HuH-7.5 (cell line): ENCODE measurements around the gene SSBP3.
"Not testable (repeated sequence)": the region's sequence is repeated elsewhere in the genome, so short reads cannot be mapped to it uniquely, and the experiment has no call there.

ENCODE experiments used
- DNase-seq: peaks from one replicate; pipeline ENCODE4 v3.0.0; 2011; ENCODE audit warnings: low spot score

The SSBP3 gene

GRCh38 chr1:54241364-54241763, 164.8 kb downstream of the SSBP3 start:
- DNase-seq = no peak

DNA sequence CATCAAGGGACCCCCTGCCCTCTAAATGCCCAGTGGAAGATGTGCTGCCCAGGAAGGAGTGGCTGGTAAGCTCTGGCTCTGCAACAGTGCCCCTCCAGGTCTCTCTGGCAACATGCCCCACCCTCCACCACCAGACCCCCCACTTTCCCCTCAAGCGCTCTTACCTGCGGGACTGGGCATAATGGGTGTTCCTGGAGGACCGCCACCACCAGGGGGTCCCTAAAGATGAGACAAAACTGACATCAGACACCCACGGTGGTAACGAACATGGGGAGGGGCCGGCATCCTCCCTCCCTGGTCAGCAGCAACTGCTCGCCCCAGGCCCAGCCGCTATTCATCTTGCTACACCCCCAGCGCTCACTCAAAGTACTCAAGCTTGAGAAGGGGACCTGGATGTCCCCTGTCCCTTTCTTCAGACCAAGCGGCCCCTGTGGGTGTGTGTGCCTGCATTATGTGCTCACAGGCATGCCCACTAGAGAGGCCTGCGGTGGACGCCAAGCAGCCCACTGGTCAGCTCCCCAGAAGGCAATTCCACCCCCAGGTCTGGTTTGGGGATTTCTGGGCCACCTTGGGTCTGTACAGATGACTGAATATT, 165.4 kb downstream of the SSBP3 start:
- DNase-seq = no peak

GRCh38 chr1:54239631-54240031, 166.6 kb downstream of the SSBP3 start:
- DNase-seq = no peak

- DNase-seq = no peak
Observed at GRCh38 chr1:54239035-54239383, 167.2 kb downstream of the SSBP3 start.

DNA sequence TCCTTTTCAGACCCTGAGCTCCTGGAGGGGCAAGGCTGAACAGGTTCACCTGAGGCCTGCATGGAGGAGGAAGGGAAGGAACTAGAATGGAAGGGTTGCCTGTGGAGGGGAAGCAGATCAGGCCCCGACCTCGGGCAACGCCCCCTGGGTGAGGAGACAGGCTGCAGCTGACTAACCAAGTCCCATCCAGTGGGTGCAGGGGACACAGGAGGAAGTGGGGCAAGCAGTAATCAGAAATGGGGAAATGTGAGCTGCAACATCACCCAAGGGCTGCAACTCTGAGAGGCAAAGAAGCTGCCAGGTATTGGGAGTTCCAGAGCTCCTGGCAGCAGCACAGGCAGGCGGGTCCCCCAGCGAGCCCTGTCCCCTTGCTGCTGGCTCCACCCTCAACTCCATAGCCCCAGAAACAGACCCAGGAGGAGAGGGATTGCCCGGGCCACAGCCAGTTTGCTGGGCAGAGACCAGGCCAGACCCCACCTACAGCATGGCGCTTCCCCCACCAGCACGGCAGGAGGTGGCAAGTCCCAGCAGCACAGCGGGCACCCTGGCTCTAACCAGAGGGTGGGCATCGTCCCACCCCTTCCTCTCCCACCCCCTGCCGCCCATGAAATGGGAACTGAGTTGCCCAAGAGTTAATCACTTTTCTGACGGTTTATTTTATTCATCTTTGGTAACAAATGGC, 167.7 kb downstream of the SSBP3 start:
- DNase-seq = no peak

- no peak for DNase-seq
Observed at GRCh38 chr1:54237586-54237985, 168.6 kb downstream of the SSBP3 start.

- DNase-seq = no peak
Observed at GRCh38 chr1:54234284-54234683, 171.9 kb downstream of the SSBP3 start.

- DNase-seq = not testable (repeated sequence)
Observed at GRCh38 chr1:54233196-54233595, 173.0 kb downstream of the SSBP3 start.

GRCh38 chr1:54230507-54231339, 175.5 kb downstream of the SSBP3 start:
- no peak for DNase-seq

GRCh38 chr1:54229281-54229891, 176.8 kb downstream of the SSBP3 start:
- no peak for DNase-seq

DNA sequence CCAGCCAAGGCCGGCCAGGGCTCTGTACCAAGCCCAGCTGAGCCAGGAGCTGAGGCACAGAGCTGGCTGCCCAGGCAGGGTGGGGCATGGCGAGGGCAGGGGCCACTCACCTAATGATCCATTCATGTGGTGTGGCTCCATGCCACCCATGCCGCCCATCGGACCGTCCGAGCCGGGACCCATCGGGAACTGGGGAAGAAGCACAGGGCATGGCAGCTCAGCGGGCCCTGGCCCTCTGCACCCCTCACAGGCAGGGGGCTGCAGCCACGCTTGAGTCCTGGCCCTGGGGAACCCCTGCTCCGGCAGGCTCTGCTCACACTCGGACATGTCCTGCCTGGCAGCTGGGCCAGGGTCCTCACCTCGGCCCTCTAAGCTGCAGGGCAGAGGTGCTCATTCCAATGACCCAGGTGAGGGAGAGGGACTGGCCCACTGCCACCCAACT, 177.5 kb downstream of the SSBP3 start:
- DNase-seq = no peak

DNA sequence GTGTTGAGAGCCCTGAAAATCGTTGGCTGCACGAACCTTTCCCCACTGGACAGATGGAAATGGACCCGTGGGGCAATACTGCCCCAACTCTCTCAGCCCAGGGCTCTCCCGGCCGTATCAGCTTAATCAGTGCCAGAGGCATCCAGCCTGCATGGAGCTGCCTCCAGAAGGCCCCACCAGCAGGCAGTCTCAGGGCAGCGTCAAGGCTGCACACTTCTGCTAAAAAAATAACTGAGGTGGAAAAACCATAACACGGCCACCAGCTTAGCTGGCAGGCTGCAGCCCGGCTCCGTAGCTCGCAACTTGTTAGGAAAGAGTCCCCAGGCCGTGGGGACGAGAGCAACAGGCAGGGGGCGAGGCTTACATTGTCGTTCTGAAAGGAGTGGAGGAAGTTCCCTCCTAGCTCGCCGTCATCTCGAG, 178.3 kb downstream of the SSBP3 start:
- DNase-seq = no peak

GRCh38 chr1:54227091-54227602, 179.0 kb downstream of the SSBP3 start:
- no peak for DNase-seq

GRCh38 chr1:54225986-54226559, 180.1 kb downstream of the SSBP3 start:
- DNase-seq = no peak

GRCh38 chr1:54225378-54225777, 180.8 kb downstream of the SSBP3 start:
- DNase-seq = no peak

GRCh38 chr1:54224233-54224632, 182.0 kb downstream of the SSBP3 start:
- no peak for DNase-seq

DNA sequence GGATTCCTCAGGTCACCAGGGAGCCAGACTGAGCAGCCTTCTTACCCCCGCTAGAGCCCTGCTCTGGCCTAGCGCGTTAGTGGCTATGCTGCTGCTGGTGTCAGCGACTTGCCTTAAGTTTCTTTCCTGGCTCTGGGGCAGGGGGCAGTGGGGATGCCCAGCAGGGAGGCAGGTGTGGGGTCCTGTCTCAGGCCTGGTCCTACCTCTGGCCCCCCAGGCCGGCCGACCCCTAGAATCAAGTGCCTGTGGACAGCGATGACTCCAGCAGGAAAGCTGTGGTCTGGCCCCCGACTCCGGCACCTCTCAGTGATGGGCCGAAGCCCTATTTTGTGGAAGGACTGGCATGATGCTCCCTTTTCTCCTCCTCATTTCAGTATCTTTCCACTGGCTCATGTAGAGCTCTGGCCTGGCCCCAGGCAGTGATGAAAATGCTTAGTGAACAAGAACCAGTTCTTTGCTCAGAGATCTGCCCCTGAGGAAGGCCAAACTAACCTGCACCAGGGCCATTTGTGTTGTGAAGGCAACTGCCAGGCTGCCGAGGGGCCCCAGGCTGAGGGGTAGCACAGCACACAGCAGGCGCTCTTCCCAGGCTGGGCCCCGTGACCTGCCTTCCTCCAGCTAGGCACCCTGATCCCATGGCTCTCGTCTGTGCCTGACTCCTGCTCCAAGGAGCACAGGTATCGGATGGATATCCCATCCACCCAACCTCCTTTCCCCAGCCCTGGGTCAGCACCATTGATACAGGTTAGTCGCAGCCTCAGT, 182.6 kb downstream of the SSBP3 start:
- DNase-seq = no peak

DNA sequence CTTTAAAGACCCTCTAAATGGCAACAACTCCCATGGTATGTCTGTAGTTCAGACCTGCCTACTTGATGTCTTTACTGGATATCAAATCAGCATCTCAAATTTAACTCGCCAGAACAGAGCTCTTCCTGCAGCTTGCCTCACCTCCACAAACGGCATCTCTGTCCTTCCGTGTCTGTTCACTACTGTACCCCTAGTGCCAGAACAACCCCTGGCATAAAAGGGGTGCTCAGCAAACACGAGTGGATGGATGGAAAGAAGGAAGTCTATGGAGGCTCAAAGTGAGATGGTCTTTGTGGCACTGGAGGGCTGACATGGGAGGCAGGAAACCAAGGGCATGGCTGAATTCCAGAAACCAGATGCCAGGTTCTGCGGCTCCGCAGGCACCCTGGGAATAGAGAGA, 183.5 kb downstream of the SSBP3 start:
- no peak for DNase-seq

DNA sequence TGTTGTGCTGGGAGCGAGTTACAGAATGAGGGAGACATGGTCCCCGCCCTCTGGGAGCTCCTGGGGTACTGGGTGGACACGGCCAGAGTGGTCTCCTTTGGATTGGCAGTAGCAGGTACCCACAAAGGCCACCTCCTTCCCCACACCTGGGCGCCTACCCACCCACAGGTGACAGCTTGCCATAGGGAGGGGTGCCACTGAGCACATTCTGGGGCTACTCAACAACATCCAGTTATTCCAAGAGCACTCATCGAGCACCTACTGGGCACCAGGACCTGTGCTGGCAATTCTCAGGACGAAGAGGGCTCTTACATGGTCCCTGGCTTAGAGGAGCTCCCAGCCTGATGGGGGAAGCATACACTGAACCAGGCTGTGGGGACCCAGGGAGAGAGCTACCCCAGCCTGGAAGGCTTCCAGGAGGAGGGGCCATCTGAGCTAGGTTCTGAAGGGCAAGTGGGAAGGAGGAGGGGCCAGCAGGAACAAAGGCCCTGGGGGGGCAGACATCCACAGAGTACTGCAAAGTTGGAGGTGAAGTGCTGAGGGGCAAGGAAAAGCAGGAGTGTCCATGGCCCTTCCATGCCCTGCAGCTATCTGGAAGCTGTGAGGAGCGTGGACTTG, 184.2 kb downstream of the SSBP3 start:
- no peak for DNase-seq

DNA sequence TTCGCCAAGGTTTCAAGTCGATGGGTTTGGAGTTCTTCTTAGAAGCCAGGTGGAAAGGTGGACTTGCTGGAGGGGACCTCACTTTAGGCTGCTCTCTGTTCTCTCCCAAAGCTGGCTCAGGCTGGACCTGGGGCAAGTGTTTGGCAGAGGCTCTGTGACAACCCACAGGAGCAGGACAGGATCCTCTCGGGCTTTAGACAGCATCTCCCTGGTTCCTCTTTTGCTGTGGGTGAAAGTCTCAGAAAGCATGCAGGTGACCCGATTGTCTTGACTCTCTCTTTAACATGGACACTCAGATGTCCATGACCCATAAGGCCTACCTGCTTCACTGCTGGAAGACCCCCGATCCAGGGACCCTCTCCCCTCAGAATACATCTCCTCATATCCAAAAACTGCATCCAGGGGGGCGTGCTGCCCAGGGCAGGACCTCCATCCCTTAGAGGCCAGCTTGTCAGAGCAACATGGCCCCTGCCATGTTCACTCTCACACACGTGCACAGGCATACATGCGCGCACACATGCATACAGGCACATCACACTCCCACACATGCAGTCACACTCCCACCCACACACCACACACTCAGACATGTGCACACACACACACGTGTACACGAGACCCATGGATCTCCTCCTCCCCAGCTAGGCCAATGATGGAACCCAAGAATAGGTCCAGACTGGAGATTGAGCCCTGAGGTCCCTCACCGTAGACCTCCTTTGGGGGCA, 184.9 kb downstream of the SSBP3 start:
- no peak for DNase-seq
